Kidney capillary endothelial cell (primary cell): ENCODE data around the gene KLHL2.

ENCODE experiments used
- DNase-seq: peaks from one replicate; pipeline ENCODE4 v3.0.0-alpha.2; 2018; ENCODE audit warnings: low spot score

KLHL2 gene

GRCh38 chr4:165289423-165289785 lies 82.0 kb downstream of the KLHL2 start:
- no peak for DNase-seq

GRCh38 chr4:165293061-165293460 lies 85.7 kb downstream of the KLHL2 start:
- no peak for DNase-seq

- DNase-seq = no peak
Observed at GRCh38 chr4:165293927-165294649, 86.7 kb downstream of the KLHL2 start.

- no peak for DNase-seq
Observed at GRCh38 chr4:165294907-165295306, 87.5 kb downstream of the KLHL2 start.

- no peak for DNase-seq
Observed at GRCh38 chr4:165297626-165298025, 90.3 kb downstream of the KLHL2 start.

GRCh38 chr4:165299399-165300060 lies 92.2 kb downstream of the KLHL2 start:
- no peak for DNase-seq

- no peak for DNase-seq
Observed at GRCh38 chr4:165301833-165302232, 94.5 kb downstream of the KLHL2 start.

- DNase-seq = no peak
Observed at GRCh38 chr4:165302658-165303057, 95.3 kb downstream of the KLHL2 start.

- DNase-seq = no peak
Observed at GRCh38 chr4:165308166-165308565, 100.8 kb downstream of the KLHL2 start.

GRCh38 chr4:165308606-165309005 lies 101.2 kb downstream of the KLHL2 start:
- DNase-seq = no peak

- DNase-seq = no peak
Observed at GRCh38 chr4:165309456-165309855, 102.1 kb downstream of the KLHL2 start.

- no peak for DNase-seq
Observed at GRCh38 chr4:165312506-165312905, 105.1 kb downstream of the KLHL2 start.

- no peak for DNase-seq
Observed at GRCh38 chr4:165319030-165319429, 111.7 kb downstream of the KLHL2 start.

- DNase-seq = no peak
Observed at GRCh38 chr4:165319509-165319908, 112.1 kb downstream of the KLHL2 start.

GRCh38 chr4:165324236-165324917 lies 117.0 kb downstream of the KLHL2 start:
- no peak for DNase-seq

- DNase-seq = no peak
Observed at GRCh38 chr4:165324918-165325304, 117.5 kb downstream of the KLHL2 start.

GRCh38 chr4:165325732-165326512 lies 118.6 kb downstream of the KLHL2 start:
- DNase-seq = peak; percentile 57

GRCh38 chr4:165326831-165327210 lies 119.5 kb downstream of the KLHL2 start:
- no peak for DNase-seq

- peak; percentile 97 for DNase-seq
Observed at GRCh38 chr4:165327211-165328100, 120.1 kb downstream of the KLHL2 start, which contains the start of gene MSMO1. MSMO1 (plus strand) TSS chr4:165327669; CDS start chr4:165333371, 5,702 bp downstream.

- no peak for DNase-seq
Observed at GRCh38 chr4:165328101-165328425, 120.7 kb downstream of the KLHL2 start.

GRCh38 chr4:165328708-165329107 lies 121.3 kb downstream of the KLHL2 start:
- no peak for DNase-seq

GRCh38 chr4:165330071-165330470 lies 122.7 kb downstream of the KLHL2 start:
- DNase-seq = no peak
